ENCODE measurements around the gene GDF11.

The GDF11 gene

GRCh38 chr12:55718624-55719275 lies 24.2 kb upstream of the GDF11 start:
- peaks cover 66% of the 10 kb centered on the region for H3K4me1 ChIP-seq (ENCODE audit: insufficient read depth, low read length)
- peak overlapping the region in 1 of 2 donors; percentile 5 for H3K4me3 ChIP-seq (ENCODE audit: low read depth in 1 of 2, low read length in 2 of 2)
- H3K27me3 ChIP-seq (ENCODE audit: control insufficient read depth in 1 of 2, insufficient read depth in 2 of 2, low read length in 2 of 2) = no peaks in the 10 kb centered on the region
- H3K9me3 ChIP-seq (ENCODE audit: low read length) = no peaks in the 10 kb centered on the region
- H3K27ac ChIP-seq (ENCODE audit: low read depth, low read length) = peak overlapping the region; percentile 99
- H3K9ac ChIP-seq (ENCODE audit: low read length) = peak overlapping the region; percentile 9
- peaks cover under 1% of the 10 kb centered on the region for H3K36me3 ChIP-seq (ENCODE audit: insufficient read depth, low read length)

GRCh38 chr12:55719371-55719770 lies 23.6 kb upstream of the GDF11 start:
- H3K4me1 ChIP-seq (ENCODE audit: insufficient read depth, low read length) = peaks cover 72% of the 10 kb centered on the region
- H3K36me3 ChIP-seq (ENCODE audit: insufficient read depth, low read length) = peaks cover 6% of the 10 kb centered on the region
- H3K4me3 ChIP-seq (ENCODE audit: low read depth in 1 of 2, low read length in 2 of 2) = no peak overlapping the region
- no peaks in the 10 kb centered on the region for H3K27me3 ChIP-seq (ENCODE audit: control insufficient read depth in 1 of 2, insufficient read depth in 2 of 2, low read length in 2 of 2)
- peak overlapping the region; percentile 66 for H3K9ac ChIP-seq (ENCODE audit: low read length)
- H3K9me3 ChIP-seq (ENCODE audit: low read length) = no peaks in the 10 kb centered on the region
- H3K27ac ChIP-seq (ENCODE audit: low read depth, low read length) = peak overlapping the region; percentile 99

- no peaks in the 10 kb centered on the region for H3K9me3 ChIP-seq (ENCODE audit: low read length)
- H3K4me3 ChIP-seq (ENCODE audit: low read depth in 1 of 2, low read length in 2 of 2) = peak within 1 kb of the TSS; percentile 23 to 44
- peaks cover 78% of the 10 kb centered on the region for H3K4me1 ChIP-seq (ENCODE audit: insufficient read depth, low read length)
- H3K27ac ChIP-seq (ENCODE audit: low read depth, low read length) = peak within 1 kb of the TSS; percentile 99
- peak within 1 kb of the TSS; percentile 66 for H3K9ac ChIP-seq (ENCODE audit: low read length)
- peaks cover 14% of the 10 kb centered on the region for H3K36me3 ChIP-seq (ENCODE audit: insufficient read depth, low read length)
- no peaks in the 10 kb centered on the region for H3K27me3 ChIP-seq (ENCODE audit: control insufficient read depth in 1 of 2, insufficient read depth in 2 of 2, low read length in 2 of 2)
These were observed 22.8 kb upstream of the GDF11 start, which contains the start of gene RDH5 for GRCh38 chr12:55720071-55720564. Gene RDH5 (plus strand): TSS chr12:55720393. CDS start chr12:55721185, 792 bp downstream.

GRCh38 chr12:55720894-55721444 lies 22.0 kb upstream of the GDF11 start:
- Histone ChIP-seq H3K4me3 (ENCODE audit: low read depth in 1 of 2, low read length in 2 of 2) (peak overlapping the region in 1 of 2 donors; percentile 44), H3K9ac (ENCODE audit: low read length) (peak overlapping the region; percentile 47)

GRCh38 chr12:55721601-55722213 lies 21.2 kb upstream of the GDF11 start:
- Histone ChIP-seq H3K4me1 (ENCODE audit: insufficient read depth, low read length) (peaks cover 84% of the 10 kb centered on the region), H3K9ac (ENCODE audit: low read length) (peak overlapping the region; percentile 46), H3K4me3 (ENCODE audit: low read depth in 1 of 2, low read length in 2 of 2) (peak overlapping the region in 1 of 2 donors; percentile 44), H3K36me3 (ENCODE audit: insufficient read depth, low read length) (peaks cover 30% of the 10 kb centered on the region), H3K27ac (ENCODE audit: low read depth, low read length) (peak overlapping the region; percentile 99), H3K27me3 (ENCODE audit: control insufficient read depth in 1 of 2, insufficient read depth in 2 of 2, low read length in 2 of 2) (no peaks in the 10 kb centered on the region), H3K9me3 (ENCODE audit: low read length) (no peaks in the 10 kb centered on the region)

More at GRCh38 chr12:55720894-55721444, 22.0 kb upstream of the GDF11 start:
- H3K27ac ChIP-seq (ENCODE audit: low read depth, low read length) = peak overlapping the region; percentile 99
- no peaks in the 10 kb centered on the region for H3K9me3 ChIP-seq (ENCODE audit: low read length)
- peaks cover 80% of the 10 kb centered on the region for H3K4me1 ChIP-seq (ENCODE audit: insufficient read depth, low read length)
- H3K36me3 ChIP-seq (ENCODE audit: insufficient read depth, low read length) = peaks cover 22% of the 10 kb centered on the region
- H3K27me3 ChIP-seq (ENCODE audit: control insufficient read depth in 1 of 2, insufficient read depth in 2 of 2, low read length in 2 of 2) = no peaks in the 10 kb centered on the region

- peaks cover 36% of the 10 kb centered on the region for H3K36me3 ChIP-seq (ENCODE audit: insufficient read depth, low read length)
- H3K9me3 ChIP-seq (ENCODE audit: low read length) = no peaks in the 10 kb centered on the region
- no peak overlapping the region for H3K9ac ChIP-seq (ENCODE audit: low read length)
- no peaks in the 10 kb centered on the region for H3K27me3 ChIP-seq (ENCODE audit: control insufficient read depth in 1 of 2, insufficient read depth in 2 of 2, low read length in 2 of 2)
- H3K4me3 ChIP-seq (ENCODE audit: low read depth in 1 of 2, low read length in 2 of 2) = no peak overlapping the region
- H3K27ac ChIP-seq (ENCODE audit: low read depth, low read length) = no peak overlapping the region
- H3K4me1 ChIP-seq (ENCODE audit: insufficient read depth, low read length) = peaks cover 83% of the 10 kb centered on the region
These were observed 20.0 kb upstream of the GDF11 start for GRCh38 chr12:55722948-55723347.

GRCh38 chr12:55723516-55724225 lies 19.3 kb upstream of the GDF11 start:
- no peaks in the 10 kb centered on the region for H3K27me3 ChIP-seq (ENCODE audit: control insufficient read depth in 1 of 2, insufficient read depth in 2 of 2, low read length in 2 of 2)
- peaks cover 76% of the 10 kb centered on the region for H3K4me1 ChIP-seq (ENCODE audit: insufficient read depth, low read length)
- H3K4me3 ChIP-seq (ENCODE audit: low read depth in 1 of 2, low read length in 2 of 2) = peak overlapping the region in 1 of 2 donors; percentile 11
- H3K27ac ChIP-seq (ENCODE audit: low read depth, low read length) = peak overlapping the region; percentile 52
- H3K9me3 ChIP-seq (ENCODE audit: low read length) = no peaks in the 10 kb centered on the region
- H3K9ac ChIP-seq (ENCODE audit: low read length) = peak overlapping the region; percentile 8
- H3K36me3 ChIP-seq (ENCODE audit: insufficient read depth, low read length) = peaks cover 36% of the 10 kb centered on the region

GRCh38 chr12:55724226-55724939 lies 18.5 kb upstream of the GDF11 start:
- Histone ChIP-seq H3K9me3 (ENCODE audit: low read length) (no peaks in the 10 kb centered on the region), H3K27ac (ENCODE audit: low read depth, low read length) (peak overlapping the region; percentile 52), H3K9ac (ENCODE audit: low read length) (peak overlapping the region; percentile 8), H3K4me1 (ENCODE audit: insufficient read depth, low read length) (peaks cover 69% of the 10 kb centered on the region), H3K4me3 (ENCODE audit: low read depth in 1 of 2, low read length in 2 of 2) (peak overlapping the region in 1 of 2 donors; percentile 11), H3K27me3 (ENCODE audit: control insufficient read depth in 1 of 2, insufficient read depth in 2 of 2, low read length in 2 of 2) (no peaks in the 10 kb centered on the region), H3K36me3 (ENCODE audit: insufficient read depth, low read length) (peaks cover 36% of the 10 kb centered on the region)

- Histone ChIP-seq H3K9ac (ENCODE audit: low read length) (no peak overlapping the region), H3K27me3 (ENCODE audit: control insufficient read depth in 1 of 2, insufficient read depth in 2 of 2, low read length in 2 of 2) (no peaks in the 10 kb centered on the region), H3K27ac (ENCODE audit: low read depth, low read length) (peak overlapping the region; percentile 52), H3K4me3 (ENCODE audit: low read depth in 1 of 2, low read length in 2 of 2) (no peak overlapping the region), H3K36me3 (ENCODE audit: insufficient read depth, low read length) (peaks cover 36% of the 10 kb centered on the region), H3K9me3 (ENCODE audit: low read length) (no peaks in the 10 kb centered on the region), H3K4me1 (ENCODE audit: insufficient read depth, low read length) (peaks cover 63% of the 10 kb centered on the region)
These were observed 18.0 kb upstream of the GDF11 start for GRCh38 chr12:55724940-55725309.

- Histone ChIP-seq H3K4me3 (ENCODE audit: low read depth in 1 of 2, low read length in 2 of 2) (no peak overlapping the region), H3K36me3 (ENCODE audit: insufficient read depth, low read length) (peaks cover 36% of the 10 kb centered on the region), H3K9me3 (ENCODE audit: low read length) (no peaks in the 10 kb centered on the region), H3K27ac (ENCODE audit: low read depth, low read length) (peak overlapping the region; percentile 52), H3K9ac (ENCODE audit: low read length) (no peak overlapping the region), H3K4me1 (ENCODE audit: insufficient read depth, low read length) (peaks cover 62% of the 10 kb centered on the region), H3K27me3 (ENCODE audit: control insufficient read depth in 1 of 2, insufficient read depth in 2 of 2, low read length in 2 of 2) (no peaks in the 10 kb centered on the region)
These were observed 17.4 kb upstream of the GDF11 start for GRCh38 chr12:55725556-55725955.
